GM12875 (cell line): ENCODE data around the gene COL28A1.
A peak's percentile ranks its signal among the peaks of the same experiment; 100 is the strongest.

Source experiments
- H3K4me3 ChIP-seq: one replicate; pipeline ENCODE4 v1.5.1; 2011; ENCODE audit warnings: low read depth, low read length, control low read depth
- CTCF ChIP-seq: IDR thresholded peaks from 2 replicates; pipeline ENCODE4 v1.5.1; 2011; ENCODE audit warnings: low read depth, mild to moderate bottlenecking, control low read depth, inconsistent platforms, low read length, moderate library complexity, borderline replicate concordance; ENCODE audit not compliant: insufficient read depth

The COL28A1 gene

GRCh38 chr7:7330997-7331396 lies 204.7 kb downstream of the COL28A1 start:
- TF ChIP-seq CTCF, result 0 out of 2 replicates have a peak, but pooled peaks have one; percentile 17
- H3K4me3 ChIP-seq, result no peak overlapping the region

DNA sequence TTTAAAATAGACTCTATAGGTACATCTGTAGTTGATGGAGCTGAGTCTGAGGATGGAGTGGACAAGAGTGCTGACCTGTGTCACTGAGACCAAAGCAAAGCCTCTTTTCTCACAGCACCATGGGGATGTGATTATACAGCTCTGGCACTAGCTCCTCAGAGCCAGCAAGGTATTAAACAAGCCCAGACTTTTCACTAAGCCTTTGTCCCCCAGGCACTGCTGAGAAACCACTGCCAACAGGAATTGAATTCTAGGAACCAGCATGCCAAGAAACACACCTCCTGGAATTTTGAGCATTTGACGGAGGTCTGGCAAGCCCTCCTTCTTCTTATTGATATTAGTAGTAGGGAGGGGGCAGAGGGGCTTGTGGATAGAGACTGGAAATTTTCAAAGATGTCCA lies 206.3 kb downstream of the COL28A1 start:
- TF ChIP-seq CTCF, result no peak

GRCh38 chr7:7327423-7327822 lies 208.2 kb downstream of the COL28A1 start:
- TF ChIP-seq CTCF, result no peak
- H3K4me3 ChIP-seq, result no peak overlapping the region

More for the DNA sequence above, 206.3 kb downstream of the COL28A1 start:
- H3K4me3 ChIP-seq, result no peak overlapping the region

DNA sequence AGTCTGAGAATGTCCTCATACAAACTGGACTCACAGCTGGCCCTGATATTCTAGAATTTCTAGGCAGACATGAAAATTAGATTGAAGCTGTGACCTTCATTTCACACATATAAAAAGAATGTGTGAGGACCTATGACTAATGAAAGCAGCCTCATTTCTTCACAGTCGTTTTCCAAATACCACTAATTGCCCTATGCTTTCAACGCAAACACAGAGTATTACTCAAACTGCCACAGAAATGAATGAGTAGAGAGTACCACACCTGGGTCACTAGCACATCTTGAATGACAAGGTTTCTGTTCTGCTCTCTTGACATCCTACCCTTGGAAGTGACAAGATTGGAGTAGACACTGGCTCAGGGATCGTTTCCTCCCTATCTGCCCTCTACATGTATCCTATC lies 211.0 kb downstream of the COL28A1 start:
- no peak for TF ChIP-seq CTCF
- no peak overlapping the region for H3K4me3 ChIP-seq

DNA sequence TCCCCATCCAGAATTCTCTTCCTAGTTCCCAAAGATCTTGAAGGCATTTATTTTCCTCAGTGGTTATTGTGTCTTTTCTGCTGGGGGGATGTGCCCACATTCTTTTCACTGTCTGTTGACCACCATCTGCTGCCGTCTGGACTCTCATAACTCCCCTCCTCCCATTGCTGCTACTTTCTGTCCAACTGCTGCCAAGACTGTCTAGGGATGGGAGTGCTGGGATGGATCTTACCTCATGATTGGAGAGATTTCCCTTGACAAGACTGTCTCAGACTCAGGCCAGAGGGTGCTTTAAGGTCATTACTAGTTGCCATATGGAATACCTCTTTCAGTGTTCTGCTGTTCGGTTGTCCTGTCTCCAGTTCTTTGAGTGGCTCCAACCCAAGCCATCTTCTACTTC lies 211.8 kb downstream of the COL28A1 start:
- H3K4me3 ChIP-seq, result no peak overlapping the region
- TF ChIP-seq CTCF, result no peak

DNA sequence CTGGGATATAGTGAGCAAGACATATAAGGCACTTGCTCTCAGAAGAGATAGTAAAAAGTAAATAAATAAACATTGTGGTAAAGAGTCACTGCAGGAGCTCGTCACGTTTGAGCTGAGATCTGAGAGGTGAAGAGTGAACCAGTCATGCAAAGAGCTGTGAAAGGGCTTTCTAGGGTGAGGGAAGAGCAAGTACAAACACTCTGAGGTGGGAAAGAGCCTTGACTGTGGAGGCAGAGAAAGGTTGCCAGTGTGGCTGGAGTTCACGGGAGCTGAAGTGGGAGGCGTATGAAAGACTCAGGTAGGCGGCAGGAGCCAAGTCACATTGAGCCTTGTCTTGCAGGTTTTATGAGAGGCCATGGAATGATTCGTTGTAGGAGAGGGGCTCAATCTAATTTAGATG lies 212.3 kb downstream of the COL28A1 start:
- no peak for TF ChIP-seq CTCF
- no peak overlapping the region for H3K4me3 ChIP-seq

DNA sequence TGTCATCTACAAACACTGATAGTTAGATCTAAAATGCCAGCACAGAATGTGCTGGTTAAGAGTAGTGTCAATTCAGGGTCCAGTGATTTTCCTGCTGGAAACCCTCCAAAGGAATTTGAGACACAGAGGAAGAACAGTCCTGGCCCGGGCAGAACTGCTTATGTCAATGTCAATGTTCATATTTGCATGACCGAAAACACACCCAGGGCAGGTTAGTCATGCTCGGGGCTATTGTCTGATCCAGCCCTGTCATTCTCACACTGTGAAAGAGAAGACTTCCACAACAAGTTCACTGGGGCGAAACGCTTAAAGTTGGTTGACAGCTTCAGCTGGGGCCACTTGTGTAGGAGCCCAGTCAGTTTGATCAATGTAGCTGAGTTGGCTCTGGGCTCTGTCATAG lies 214.0 kb downstream of the COL28A1 start:
- H3K4me3 ChIP-seq, result no peak overlapping the region
- TF ChIP-seq CTCF, result no peak
